Forelimb muscle (tissue), 1 donor: ENCODE results near the gene JADE1. TPM values are rescaled to one million over a fixed set of nuclear protein-coding genes. Genes with fewer than 3 reads are reported as not detected.

Source experiments
- DNase-seq: peaks from one replicate; pipeline ENCODE4 v3.0.0-alpha.2; 2013; ENCODE audit warnings: low read depth
- polyA plus RNA-seq: library from polyadenylated mRNA; unstranded; fragments of 120-200 nt; gene quantifications from one replicate; pipeline ENCODE4 v1.2.1, GENCODE V29; 2013; ENCODE audit not compliant: insufficient read length

The JADE1 gene
- polyA plus RNA-seq, 1 donor: 29.7 TPM

- DNase-seq: no peak
These were observed 31.9 kb downstream of the JADE1 start for GRCh38 chr4:128841402-128841801.

GRCh38 chr4:128844931-128845330 lies 35.4 kb downstream of the JADE1 start:
- DNase-seq: no peak

- DNase-seq: no peak
These were observed 36.6 kb downstream of the JADE1 start for GRCh38 chr4:128846063-128846462.

GRCh38 chr4:128847082-128847724 lies 37.7 kb downstream of the JADE1 start:
- no peak for DNase-seq

GRCh38 chr4:128848461-128848860 lies 39.0 kb downstream of the JADE1 start:
- no peak for DNase-seq

GRCh38 chr4:128850252-128850651 lies 40.8 kb downstream of the JADE1 start:
- DNase-seq: no peak

- no peak for DNase-seq
These were observed 44.2 kb downstream of the JADE1 start for GRCh38 chr4:128853741-128854140.

GRCh38 chr4:128854433-128854832 lies 44.9 kb downstream of the JADE1 start:
- no peak for DNase-seq

GRCh38 chr4:128855621-128856020 lies 46.1 kb downstream of the JADE1 start:
- no peak for DNase-seq

GRCh38 chr4:128856246-128856645 lies 46.7 kb downstream of the JADE1 start:
- DNase-seq: no peak

GRCh38 chr4:128858879-128859671 lies 49.6 kb downstream of the JADE1 start:
- DNase-seq: peak; percentile 44

GRCh38 chr4:128859887-128860677 lies 50.6 kb downstream of the JADE1 start:
- peak; percentile 88 for DNase-seq

- DNase-seq: no peak
These were observed 52.5 kb downstream of the JADE1 start for GRCh38 chr4:128861856-128862518.

GRCh38 chr4:128862608-128863311 lies 53.3 kb downstream of the JADE1 start:
- no peak for DNase-seq

- peak; percentile 53 for DNase-seq
These were observed 54.0 kb downstream of the JADE1 start for GRCh38 chr4:128863312-128864075.

- no peak for DNase-seq
These were observed 55.6 kb downstream of the JADE1 start for GRCh38 chr4:128865132-128865531.

GRCh38 chr4:128866269-128866668 lies 56.8 kb downstream of the JADE1 start:
- DNase-seq: no peak

- no peak for DNase-seq
These were observed 57.2 kb downstream of the JADE1 start for GRCh38 chr4:128866691-128867090.

- DNase-seq: no peak
These were observed 59.3 kb downstream of the JADE1 start for GRCh38 chr4:128868758-128869157.

- no peak for DNase-seq
These were observed 60.4 kb downstream of the JADE1 start for GRCh38 chr4:128869776-128870509.
